Stomach (tissue), 9 donors: ENCODE data around the gene CPHXL2. TPM values are rescaled to one million over a fixed set of nuclear protein-coding genes. Genes with fewer than 3 reads are reported as not detected.

ENCODE experiments used
- DNase-seq, 2 donors: peaks; one replicate each; pipeline versions ENCODE4 v3.0.0 to v3.0.0-alpha.2; 2013 to 2019
- H3K27ac ChIP-seq, 5 donors: fragments of 200-600 bp in 4 of 5; sonication (generic) in 4 of 5; one replicate each; pipeline ENCODE4 v1.5.1; 2013 to 2019; ENCODE audit warnings: mild to moderate bottlenecking in 1 of 5, moderate library complexity in 1 of 5
- H3K27me3 ChIP-seq, 3 donors: fragments of 200-600 bp; sonication (generic); one replicate each; pipeline ENCODE4 v1.5.1; 2017 to 2019; ENCODE audit warnings: mixed run types in 1 of 3
- H3K36me3 ChIP-seq, 4 donors: fragments of 200-600 bp; sonication (generic); 1 replicate in 3 of 4; 2 replicates in 1 of 4; pipeline ENCODE4 v1.5.1; 2016 to 2019
- H3K4me1 ChIP-seq, 4 donors: fragments of 200-600 bp; sonication (generic); one replicate each; pipeline ENCODE4 v1.5.1; 2016 to 2019
- H3K4me3 ChIP-seq, 4 donors: fragments of 200-600 bp; sonication (generic) in 3 of 4; one replicate each; pipeline ENCODE4 v1.5.1; 2016 to 2019; ENCODE audit warnings: mild to moderate bottlenecking in 1 of 4
- H3K9me3 ChIP-seq, 4 donors: fragments of 200-600 bp; sonication (generic); one replicate each; pipeline ENCODE4 v1.5.1; 2016 to 2019
- CTCF ChIP-seq, 7 experiments: fragments of 450-650 bp in 4 of 7; fragments of 200-600 bp in 3 of 7; sonication (generic) in 3 of 7; IDR thresholded peaks; one replicate each; pipeline ENCODE4 v1.5.1; 2016 to 2019; ENCODE audit warnings: antibody characterized with exemption in 7 of 7, control low read depth in 2 of 7, mild to moderate bottlenecking in 1 of 7
- EP300 ChIP-seq: sonication (generic); formaldehyde crosslinking; IDR thresholded peaks from one replicate; pipeline ENCODE4 v1.6.1; 2017; ENCODE audit warnings: antibody characterized with exemption
- POLR2A ChIP-seq, 4 donors: fragments of 450-650 bp; IDR thresholded peaks; one replicate each; pipeline ENCODE4 v1.6.1; 2016; ENCODE audit warnings: antibody characterized with exemption in 4 of 4, control low read depth in 2 of 4, mild to moderate bottlenecking in 1 of 4, moderate library complexity in 1 of 4
- POLR2AphosphoS5 ChIP-seq, 3 donors: sonication (generic); formaldehyde crosslinking; IDR thresholded peaks; one replicate each; pipeline ENCODE4 v1.6.1; 2016; ENCODE audit warnings: antibody characterized with exemption in 3 of 3
- WGBS, 5 donors: extraction: QIAGEN DNeasy Blood & Tissue Kit in 3 of 5; methylation state at CpG; one replicate each; pipeline versions ENCODE4 v1.1.5 to v1.1.7; 2013 to 2018; 5-methylcytosine and 5-hydroxymethylcytosine counted together
- intact Hi-C: fragments of 100-400 bp; cut with DNase I; formaldehyde crosslinking; loops from one replicate; pipeline ENCODE4 v1.15.1; 2023; ENCODE audit warnings: low total_unique reads
- polyA plus RNA-seq, 3 donors: library from polyadenylated mRNA; stranded (reverse); fragments of 200-250 nt; gene quantifications; one replicate each; pipeline ENCODE4 v1.2.3, GENCODE V29; 2013
- total RNA-seq, 5 donors: library from RNA; depleted of rRNA; stranded (reverse); fragments of >200 nt; gene quantifications; one replicate each; pipeline versions ENCODE4 v1.1.0 to v1.2.3, GENCODE V29; 2014 to 2016
- donor health status: healthy with polysubstance abuse.
- donor health status: Bipolar disorder and iron deficiency.
- donor health status: healthy.

CPHXL2 gene
- total and polyA plus RNA-seq, 8 donors, result not detected

DNA sequence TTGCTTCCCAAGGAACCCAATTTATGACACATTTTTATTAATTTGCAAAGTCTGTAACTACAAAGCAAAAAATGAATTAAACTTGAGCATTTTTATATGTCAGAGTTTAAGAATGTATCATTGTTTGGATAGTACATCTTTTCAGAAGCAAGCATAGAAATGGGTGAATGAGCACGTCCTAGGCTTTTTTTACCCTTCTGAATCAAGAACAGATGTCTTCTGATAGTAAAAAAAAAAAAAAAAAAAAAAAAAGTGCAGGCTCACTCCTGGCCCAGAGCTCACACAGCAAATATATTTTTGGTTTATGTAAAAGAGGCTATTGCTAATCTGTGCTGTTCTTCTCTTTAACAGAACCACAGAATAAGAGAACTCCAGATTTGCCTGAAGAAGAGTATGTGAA lies 22.9 kb downstream of the CPHXL2 start:
- no peak for TF ChIP-seq POLR2A (IDR thresholded peaks at IDR 0.05)
- no peak for TF ChIP-seq EP300
- no peak for TF ChIP-seq POLR2AphosphoS5 (IDR thresholded peaks at IDR 0.05)
- TF ChIP-seq CTCF (IDR thresholded peaks at IDR 0.05), result no peak
- intact Hi-C loops, result loop anchor here (5.0 kb wide), 1 partner anchor 113 kb away; no protein-coding TSS in a partner anchor

DNA sequence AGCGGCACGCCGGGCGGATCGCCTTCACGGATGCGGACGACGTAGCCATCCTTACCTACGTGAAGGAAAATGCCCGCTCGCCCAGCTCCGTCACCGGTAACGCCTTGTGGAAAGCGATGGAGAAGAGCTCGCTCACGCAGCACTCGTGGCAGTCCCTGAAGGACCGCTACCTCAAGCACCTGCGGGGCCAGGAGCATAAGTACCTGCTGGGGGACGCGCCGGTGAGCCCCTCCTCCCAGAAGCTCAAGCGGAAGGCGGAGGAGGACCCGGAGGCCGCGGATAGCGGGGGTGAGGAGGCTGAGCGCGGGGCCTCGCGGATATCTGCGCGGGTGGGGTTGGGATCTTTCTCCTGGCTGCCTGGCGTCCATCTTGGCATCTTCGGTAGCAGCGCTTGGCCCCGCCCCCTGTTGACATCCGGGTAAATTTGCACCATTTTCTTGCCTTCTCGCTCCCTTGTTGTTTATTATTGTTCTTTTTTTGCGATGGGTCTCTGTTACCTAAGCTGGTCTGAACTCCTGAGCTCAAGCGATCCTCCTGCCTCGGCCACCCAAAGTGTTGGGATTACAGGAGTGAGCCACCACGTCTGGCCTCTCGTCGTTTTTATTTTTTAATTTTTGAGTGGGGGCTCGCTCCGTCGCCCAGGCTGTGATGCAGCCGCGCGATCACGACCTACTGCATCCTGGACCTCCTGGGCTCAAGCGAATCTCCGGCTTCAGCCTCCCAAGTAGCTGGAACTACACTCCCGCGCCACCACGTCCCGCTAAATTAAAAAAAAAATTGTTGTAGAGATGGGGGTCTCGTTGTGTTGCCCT lies 28.3 kb downstream of the CPHXL2 start:
- H3K4me1 ChIP-seq, result peaks cover 46 to 73% (median 64%) of the 10 kb centered on the region in 4 donors
- H3K27ac ChIP-seq, result peak overlapping the region; percentile 94 to 99 (median 96)
- WGBS, 5 donors, result 0 to 1% (median 0%) methylated on average over 30 to 62 of the region's 62 CpGs
- DNase-seq, result peak; percentile 86 to 96
- H3K36me3 ChIP-seq, result peaks cover 0 to 20% (median 16%) of the 10 kb centered on the region in 4 donors
- peak overlapping the region; percentile 80 to 100 (median 93) for H3K4me3 ChIP-seq
- intact Hi-C loops, result no loop called here
- no peak for TF ChIP-seq EP300
- peak in 1 of 3 donors; percentile 58 for TF ChIP-seq POLR2AphosphoS5 (IDR thresholded peaks at IDR 0.05)
- no peaks in the 10 kb centered on the region for H3K9me3 ChIP-seq
- no peaks in the 10 kb centered on the region for H3K27me3 ChIP-seq

More for the DNA sequence above, 22.9 kb downstream of the CPHXL2 start:
- DNase-seq, result no peak
- no peaks in the 10 kb centered on the region for H3K27me3 ChIP-seq
- peaks cover 18 to 51% (median 39%) of the 10 kb centered on the region in 4 donors for H3K4me1 ChIP-seq
- H3K36me3 ChIP-seq, result peaks cover 36 to 50% (median 49%) of the 10 kb centered on the region in 4 donors
- H3K4me3 ChIP-seq, result no peak overlapping the region
- H3K27ac ChIP-seq, result no peak overlapping the region
- 49 to 72% (median 62%) methylated on average over 1 of the region's 1 CpG for WGBS, 5 donors
- H3K9me3 ChIP-seq, result no peaks in the 10 kb centered on the region

- intact Hi-C loops, result no loop called here
- Histone ChIP-seq H3K27ac (peak within 1 kb of the TSS; percentile 94 to 99 (median 96)), H3K4me3 (peak within 1 kb of the TSS; percentile 80 to 100 (median 93)), H3K9me3 (no peaks in the 10 kb centered on the region), H3K36me3 (peaks cover 0 to 27% (median 20%) of the 10 kb centered on the region in 4 donors), H3K27me3 (no peaks in the 10 kb centered on the region), H3K4me1 (peaks cover 46 to 65% (median 58%) of the 10 kb centered on the region in 4 donors)
- TF ChIP-seq CTCF (IDR thresholded peaks at IDR 0.05) (no peak), POLR2AphosphoS5 (IDR thresholded peaks at IDR 0.05) (peak; percentile 97 to 99 (median 98)), EP300 (no peak), POLR2A (IDR thresholded peaks at IDR 0.05) (peak in 2 of 4 donors; percentile 80 to 89)
- WGBS, 5 donors, result 0 to 2% (median 1%) methylated on average over 16 to 76 of the region's 76 CpGs
- peak; percentile 93 to 99 for DNase-seq
Measured at GRCh38 chr16:75647492-75648264, 29.1 kb downstream of the CPHXL2 start, which contains the start of the genes KARS1 and TERF2IP. KARS1 (minus strand) TSS chr16:75647665; CDS start chr16:75647639, 26 bp downstream. TERF2IP (plus strand) TSS chr16:75647773; CDS start chr16:75647883, 110 bp downstream.

GRCh38 chr16:75647112-75647491 lies 29.7 kb downstream of the CPHXL2 start:
- no peaks in the 10 kb centered on the region for H3K27me3 ChIP-seq
- peaks cover 45 to 60% (median 53%) of the 10 kb centered on the region in 4 donors for H3K4me1 ChIP-seq
- DNase-seq, result no peak
- H3K9me3 ChIP-seq, result no peaks in the 10 kb centered on the region
- peaks cover 3 to 33% (median 25%) of the 10 kb centered on the region in 4 donors for H3K36me3 ChIP-seq
- intact Hi-C loops, result no loop called here
- 0 to 1% (median 0%) methylated on average over 12 to 18 of the region's 18 CpGs for WGBS, 5 donors
- no peak for TF ChIP-seq POLR2AphosphoS5 (IDR thresholded peaks at IDR 0.05)
- TF ChIP-seq CTCF (IDR thresholded peaks at IDR 0.05), result no peak
- no peak for TF ChIP-seq POLR2A (IDR thresholded peaks at IDR 0.05)
- no peak for TF ChIP-seq EP300
- H3K27ac ChIP-seq, result peak overlapping the region; percentile 66 to 99 (median 94)
- H3K4me3 ChIP-seq, result peak overlapping the region; percentile 80 to 100 (median 93)
